Left colon (tissue), 2 donors: ENCODE data around the gene CAPZA2. TPM values are rescaled to one million over a fixed set of nuclear protein-coding genes. Genes with fewer than 3 reads are reported as not detected.
"Not testable (repeated sequence)": the region's sequence is repeated elsewhere in the genome, so short reads cannot be mapped to it uniquely, and the experiment has no call there.

ENCODE experiments used
- ATAC-seq: fragments of 200-7000 bp; cut with Tn5 transposase; one replicate; pipeline ENCODE4 v1.9.1; 2020; ENCODE audit warnings: mild to moderate bottlenecking, moderate library complexity
- DNase-seq, 2 donors: peaks; one replicate each; pipeline ENCODE4 v3.0.0-alpha.2; 2020
- intact Hi-C, 2 donors: fragments of 100-400 bp; cut with DNase I in 1 of 2; cut with micrococcal nuclease in 1 of 2; formaldehyde crosslinking; loops; one replicate each; pipeline versions ENCODE4 v1.11.2 to v1.14.0; 2022; cut with DNase I, micrococcal nuclease
- long read RNA-seq: library from polyadenylated mRNA; unstranded; transcript quantifications from one replicate; pipeline ENCODE4 v2.0.0, GENCODE V29; 2021
- total RNA-seq, 2 donors: library from RNA; stranded (reverse); fragmentation: NEBNext Ultra II Directional; extraction: Animal tissue kit (Norgen Biotek cat#: 25700); gene quantifications; one replicate each; pipeline ENCODE4 v1.2.1, GENCODE V29; 2021
- donor health status: DM: no; HTN: no; CAD: no.
- donor health status: DM: yes; HTN: yes; CAD: no.

CAPZA2 gene
- total RNA-seq, result 100 to 1,000 TPM; 209 to 291 TPM
- long read RNA-seq, full-length matches to known transcripts, result 468 of 494 reads
- long read RNA-seq, partial matches to known transcripts, result 7 of 494 reads
- long read RNA-seq, other reads (novel, unspliced or antisense), result 19 of 494 reads

DNA sequence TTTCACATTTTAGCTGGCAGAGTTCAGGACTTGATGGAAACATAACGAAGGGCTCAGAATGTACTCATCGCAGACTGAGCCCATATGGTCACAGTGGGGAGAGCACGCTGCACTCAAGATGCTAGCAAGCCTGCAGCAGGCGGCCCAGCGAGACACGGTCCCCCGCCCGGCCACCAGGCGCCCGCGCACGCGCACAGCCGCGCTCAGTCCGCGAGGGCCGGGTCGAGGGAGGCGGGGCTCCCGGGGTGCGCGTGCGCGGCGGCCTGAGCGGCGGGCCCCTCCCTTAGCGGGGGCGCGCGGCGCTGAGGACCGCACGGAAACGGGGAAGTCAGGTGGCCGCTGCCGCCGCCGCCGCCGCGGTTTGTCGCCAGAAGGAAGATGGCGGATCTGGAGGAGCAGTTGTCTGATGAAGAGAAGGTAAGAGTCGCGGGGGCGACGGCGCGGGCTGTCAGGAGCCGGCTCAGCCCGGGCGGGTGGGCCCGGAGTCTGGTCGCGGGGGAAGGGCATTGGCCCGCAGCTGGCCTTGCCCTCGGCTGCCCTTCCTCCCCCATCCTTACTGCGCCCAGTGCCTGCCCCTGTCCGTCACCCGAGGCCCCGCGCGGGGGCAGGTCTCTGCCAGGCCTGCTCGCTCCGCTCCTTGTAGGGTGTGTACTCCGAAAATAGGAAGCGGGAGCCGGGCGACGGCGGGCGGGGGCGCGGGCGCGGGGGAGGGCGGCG, at the start of gene CAPZA2:
CAPZA2 (plus strand) TSS at position 354 of the 717 bp plus-strand sequence; CDS start at position 379, 25 bp downstream.
- peak; percentile 97 for ATAC-seq
- intact Hi-C loops, result no loop called here
- DNase-seq, result peak; percentile 89 to 95

DNA sequence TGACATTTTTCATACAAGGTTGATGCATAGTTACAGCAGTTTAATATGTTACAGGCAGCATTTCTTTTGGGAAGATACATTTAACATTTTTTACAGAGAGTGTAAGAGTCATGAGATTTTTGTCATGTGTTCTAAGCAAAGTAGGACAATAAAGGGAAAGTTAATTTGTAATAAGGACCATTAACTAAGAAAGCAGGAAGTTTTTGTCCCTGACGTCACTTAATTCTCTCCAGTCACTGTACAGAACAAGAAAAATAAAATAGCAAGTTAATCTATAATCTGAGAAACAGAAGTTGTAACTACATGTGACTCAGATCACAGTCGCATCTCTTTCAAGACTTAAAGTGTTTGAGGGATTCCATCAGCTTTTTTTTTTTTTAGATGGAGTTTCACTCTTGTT, 49.5 kb upstream of the CAPZA2 start:
- ATAC-seq (peak; percentile 38), DNase-seq (no peak)
- intact Hi-C loops, result loop anchor here in 1 of 2 donors (10.0 kb wide), 1 partner anchor 638 kb away; no protein-coding TSS in a partner anchor

DNA sequence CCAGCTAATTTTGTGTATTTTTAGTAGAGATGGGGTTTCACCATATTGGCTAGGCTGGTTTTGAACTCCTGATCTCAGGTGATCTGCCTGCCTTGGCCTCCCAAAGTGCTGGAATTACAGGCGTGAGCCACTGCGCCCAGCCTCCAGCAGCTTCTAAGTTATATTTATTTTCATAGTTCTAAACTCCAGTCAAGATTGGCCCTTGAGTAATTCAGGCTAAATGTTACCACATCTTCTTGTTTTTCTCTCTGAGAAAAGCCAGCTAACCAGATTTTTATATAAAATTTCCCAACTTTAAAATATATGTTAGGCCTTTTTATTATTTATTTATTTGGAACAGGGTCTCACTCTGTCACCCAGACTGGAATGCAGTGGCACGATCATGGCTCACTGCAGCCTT, 49.0 kb upstream of the CAPZA2 start:
- ATAC-seq, DNase-seq: not testable (repeated sequence)
- intact Hi-C loops, result loop anchor here in 1 of 2 donors (10.0 kb wide), 1 partner anchor 639 kb away; no protein-coding TSS in a partner anchor

DNA sequence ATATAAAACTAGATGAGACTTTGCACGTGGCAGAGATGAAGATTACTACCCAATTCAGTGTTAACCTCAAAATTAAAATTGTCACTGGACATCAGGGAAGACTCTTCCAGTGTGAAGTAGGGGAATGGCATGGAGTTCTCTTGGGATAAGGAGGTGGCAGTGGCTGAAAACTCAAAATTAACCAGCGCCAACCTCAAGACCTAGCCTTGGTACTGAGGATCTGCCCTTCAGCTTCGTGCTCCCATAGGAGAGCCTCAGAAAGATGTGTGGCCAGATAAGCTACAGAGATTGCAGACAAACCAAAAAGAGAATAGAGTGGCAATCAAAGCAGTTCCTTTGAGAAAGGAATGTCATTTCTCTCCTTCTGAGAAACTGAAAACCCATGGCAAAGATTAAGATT, 47.3 kb upstream of the CAPZA2 start:
- no peak for ATAC-seq
- intact Hi-C loops, result loop anchor here in 1 of 2 donors (10.0 kb wide), 1 partner anchor 640 kb away; no protein-coding TSS in a partner anchor

DNA sequence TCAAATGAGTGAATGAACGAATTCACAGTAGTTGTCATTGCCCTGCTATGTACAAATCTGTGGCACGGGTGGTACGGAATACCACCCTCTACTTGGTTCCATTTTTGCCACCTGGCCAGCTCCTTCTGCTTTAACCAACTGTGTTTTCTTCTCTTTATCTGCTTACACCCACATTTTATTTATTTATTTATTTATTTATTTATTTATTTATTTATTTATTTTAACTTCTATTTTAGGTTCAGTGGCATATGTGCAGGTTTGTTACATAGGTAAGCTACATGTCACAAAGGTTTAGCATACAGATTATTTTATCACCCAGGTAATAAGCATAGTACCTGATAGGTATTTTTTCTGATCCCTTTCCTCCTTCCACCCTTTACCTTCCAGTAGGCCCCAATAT, 42.2 kb upstream of the CAPZA2 start:
- intact Hi-C loops, result no loop called here
- no peak for DNase-seq
- ATAC-seq, result no peak

More for the DNA sequence above, 47.3 kb upstream of the CAPZA2 start:
- no peak for DNase-seq

DNA sequence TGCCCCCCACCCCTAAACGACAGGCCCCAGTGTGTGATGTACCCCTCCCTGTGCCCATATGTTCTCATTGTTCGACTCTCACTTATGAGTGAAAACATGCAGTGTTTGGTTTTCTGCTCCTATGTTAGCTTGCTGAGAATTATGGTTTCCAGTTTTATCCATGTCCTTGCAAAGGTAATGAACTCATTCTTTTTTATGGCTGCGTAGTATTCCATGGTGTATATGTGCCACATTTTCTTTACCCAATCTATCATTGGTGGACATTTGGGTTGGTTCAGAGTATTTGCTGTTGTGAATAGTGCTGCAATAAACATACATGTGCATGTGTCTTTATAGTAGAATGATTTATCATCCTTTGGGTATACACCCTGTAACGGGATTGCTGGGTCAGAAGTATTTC, 40.7 kb upstream of the CAPZA2 start:
- DNase-seq, ATAC-seq, intact Hi-C loops: not testable (repeated sequence)

DNA sequence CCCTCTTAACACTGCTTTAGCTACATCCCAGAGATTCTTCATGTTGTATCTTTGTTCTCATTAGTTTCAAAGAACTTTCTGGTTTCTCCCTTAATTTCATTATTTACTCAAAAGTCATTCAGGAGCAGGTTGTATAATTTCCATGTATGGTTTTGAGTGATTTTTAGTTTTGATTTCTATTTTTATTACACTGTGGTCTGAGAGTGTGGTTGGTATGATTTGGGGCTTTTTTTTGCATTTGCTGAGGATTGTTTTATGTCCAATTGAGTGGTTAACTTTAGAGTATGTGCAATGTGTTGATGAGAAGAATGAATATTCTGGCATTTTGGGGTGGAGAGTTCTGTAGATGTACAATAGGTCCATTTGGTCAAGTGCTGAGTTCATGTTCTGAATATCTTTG, 37.9 kb upstream of the CAPZA2 start:
- no peak for ATAC-seq
- intact Hi-C loops, result no loop called here
- no peak for DNase-seq

DNA sequence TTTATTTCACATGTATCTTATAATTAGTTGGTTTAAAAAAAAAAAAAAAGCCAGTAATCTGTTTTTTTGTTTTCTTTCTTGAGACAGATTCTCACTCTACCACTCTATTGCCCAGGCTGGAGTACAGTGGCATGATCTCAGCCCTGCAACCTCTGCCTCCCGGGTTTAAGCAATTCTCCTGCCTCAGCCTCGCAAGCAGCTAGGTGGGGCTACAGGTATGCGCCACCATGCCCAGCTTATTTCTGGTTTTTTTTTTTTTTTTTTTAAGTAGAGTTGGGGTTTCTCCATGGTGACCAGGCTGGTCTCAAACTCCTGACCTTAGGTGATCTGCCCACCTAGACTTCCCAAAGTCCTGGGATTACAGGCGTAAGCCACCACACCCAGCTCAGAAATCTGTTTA, 34.1 kb upstream of the CAPZA2 start:
- DNase-seq (no peak), ATAC-seq (no peak)
- intact Hi-C loops, result no loop called here

DNA sequence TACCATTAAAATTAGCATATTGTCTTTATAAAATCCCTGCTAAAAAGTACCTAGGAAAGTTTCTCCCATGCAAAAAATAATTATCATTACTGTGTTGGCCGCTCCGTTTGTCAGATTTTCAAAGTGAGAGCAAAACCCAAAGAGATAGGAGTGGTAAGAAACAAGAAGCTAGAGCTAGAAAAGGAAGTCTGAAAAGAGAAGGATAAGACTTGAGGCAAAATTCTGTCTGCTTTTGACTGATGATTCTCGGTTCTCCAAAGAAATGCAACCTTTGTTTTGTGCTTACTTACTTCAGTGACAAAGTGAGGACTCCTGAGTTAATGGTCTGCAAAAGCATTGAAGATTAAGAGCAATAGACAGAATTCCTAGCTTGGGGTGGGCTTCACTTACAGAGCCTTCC, 33.3 kb upstream of the CAPZA2 start:
- no peak for ATAC-seq
- no peak for DNase-seq
- intact Hi-C loops, result no loop called here

DNA sequence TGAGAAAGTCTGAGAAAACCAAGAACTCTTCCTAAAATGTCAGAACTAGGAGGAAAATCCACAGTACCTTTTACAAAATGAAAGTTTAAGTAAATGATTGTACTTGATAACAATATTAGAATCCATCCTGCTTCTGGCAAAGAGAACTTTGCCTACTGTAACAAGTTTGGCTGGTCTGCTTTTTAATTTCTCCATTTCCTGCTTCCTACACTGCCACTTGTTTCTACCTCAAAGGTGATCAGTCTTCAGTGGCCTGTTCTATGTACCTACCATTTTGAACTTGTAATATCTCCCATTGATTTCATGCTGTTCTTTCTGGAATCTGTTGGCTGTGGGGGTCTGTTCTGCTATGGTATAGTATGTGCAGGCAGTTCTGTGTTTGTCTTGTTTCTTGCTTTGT, 32.9 kb upstream of the CAPZA2 start:
- no peak for DNase-seq
- ATAC-seq, result peak; percentile 78
- intact Hi-C loops, result no loop called here

DNA sequence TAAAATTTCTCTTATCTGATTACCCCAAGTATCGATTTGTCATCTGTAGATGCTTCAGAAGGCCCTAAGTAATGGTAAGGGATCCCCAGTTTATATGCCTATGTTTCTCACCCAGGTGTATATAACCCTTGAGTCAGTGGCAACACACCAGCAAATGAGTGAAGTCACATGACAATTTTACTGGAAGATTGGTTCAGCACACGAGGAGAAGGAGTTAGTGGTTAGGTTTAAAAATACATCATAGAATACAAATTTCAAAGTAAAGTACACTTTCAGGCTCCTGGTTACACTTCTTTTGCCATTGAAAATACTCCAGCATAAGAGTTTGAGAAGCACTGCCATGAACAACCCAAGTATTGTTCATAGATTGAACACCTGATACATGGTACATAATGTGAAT, 29.7 kb upstream of the CAPZA2 start:
- ATAC-seq, result no peak
- DNase-seq, result no peak
- intact Hi-C loops, result no loop called here

DNA sequence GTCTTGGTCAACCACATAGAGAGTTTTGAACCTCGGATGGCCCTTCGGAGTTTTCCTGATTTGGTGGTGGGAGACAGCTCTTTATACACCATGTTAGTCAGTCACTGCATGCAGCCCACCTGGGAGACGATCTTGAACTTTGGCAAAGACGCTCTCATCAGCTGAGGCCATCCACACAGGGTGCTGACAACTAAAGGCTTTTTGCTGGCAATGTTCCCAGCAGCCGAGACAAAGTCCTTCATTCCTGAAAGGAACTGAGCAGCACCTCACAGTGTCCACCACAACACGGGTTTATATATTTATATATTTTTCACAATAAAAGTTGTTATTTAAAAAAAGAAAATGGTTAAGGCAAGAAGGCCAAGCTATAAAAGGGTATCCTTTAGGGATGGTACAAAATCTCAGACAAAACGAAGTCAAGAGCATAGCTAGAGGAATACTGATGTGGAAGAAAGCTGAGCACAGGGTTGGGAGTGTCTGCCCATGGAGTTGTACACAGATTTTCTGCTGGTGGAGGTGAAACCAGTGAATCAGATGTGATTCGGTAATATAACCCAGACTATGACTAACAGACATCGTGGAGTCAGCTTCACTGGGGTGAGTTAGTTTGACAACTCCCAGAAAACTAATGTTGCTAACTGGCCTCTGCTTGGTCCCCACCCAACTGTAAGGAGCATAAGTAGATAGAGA, 27.4 kb upstream of the CAPZA2 start:
- ATAC-seq (peak; percentile 88), DNase-seq (peak; percentile 44 to 75)
- intact Hi-C loops, result no loop called here

DNA sequence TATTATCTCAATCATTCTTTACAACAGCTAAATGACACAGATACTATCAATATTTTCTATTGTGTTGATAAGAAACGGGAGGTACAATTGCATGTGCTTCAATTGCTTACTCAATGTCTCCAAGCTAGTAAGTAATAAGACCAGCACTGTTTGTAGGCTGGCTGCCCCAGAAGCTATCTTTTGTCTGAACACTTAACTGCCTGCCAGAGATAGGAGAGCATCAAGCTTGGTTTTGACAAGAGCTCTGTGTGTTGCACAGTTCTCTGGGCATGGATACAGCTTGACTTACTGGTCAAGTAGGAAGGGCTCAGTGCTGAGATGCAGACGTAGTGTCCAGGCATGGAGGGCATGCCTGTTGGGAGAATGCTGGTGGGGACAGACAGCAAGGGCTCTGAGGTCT, 26.3 kb upstream of the CAPZA2 start:
- no peak for ATAC-seq
- no peak for DNase-seq
- intact Hi-C loops, result no loop called here

DNA sequence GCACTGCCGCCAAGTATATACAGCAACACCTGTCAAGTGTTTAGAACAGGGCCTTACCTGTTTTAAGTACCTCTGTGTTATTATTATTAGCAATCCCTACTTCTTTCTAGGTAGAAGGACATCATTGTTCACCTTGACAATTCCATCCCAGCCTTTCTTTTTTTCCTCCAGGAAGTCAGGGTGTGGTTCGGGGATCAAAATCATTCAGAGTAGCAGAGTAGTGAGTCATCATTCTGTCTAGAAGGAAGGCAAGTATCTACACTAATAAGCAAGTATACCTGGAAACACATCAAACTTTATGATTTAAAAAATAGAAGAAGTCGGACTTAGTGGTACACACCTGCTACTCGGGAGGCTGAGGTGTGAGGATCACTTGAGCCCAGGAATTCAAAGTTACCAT, 25.5 kb upstream of the CAPZA2 start:
- peak; percentile 67 for ATAC-seq
- no peak for DNase-seq
- intact Hi-C loops, result no loop called here

DNA sequence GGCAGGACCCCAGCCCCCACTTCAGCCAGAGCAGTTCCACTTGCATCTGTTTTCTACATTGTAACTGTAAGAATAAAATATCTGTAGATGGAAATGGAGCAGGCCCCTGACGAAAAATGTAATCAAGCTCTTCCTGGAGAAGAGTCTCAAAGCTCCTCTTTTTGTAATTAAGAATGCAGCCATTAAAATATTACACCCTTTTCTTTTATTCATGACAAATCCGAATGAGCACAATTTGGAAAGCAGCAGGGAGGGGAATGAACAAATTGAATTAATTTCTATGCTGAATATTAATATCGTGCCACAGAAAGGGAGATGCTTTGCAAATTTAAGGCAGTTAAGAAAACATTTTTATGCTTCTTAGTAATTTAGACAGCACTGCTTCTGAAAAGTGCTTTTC, 24.8 kb upstream of the CAPZA2 start:
- ATAC-seq (no peak), DNase-seq (no peak)
- intact Hi-C loops, result no loop called here

DNA sequence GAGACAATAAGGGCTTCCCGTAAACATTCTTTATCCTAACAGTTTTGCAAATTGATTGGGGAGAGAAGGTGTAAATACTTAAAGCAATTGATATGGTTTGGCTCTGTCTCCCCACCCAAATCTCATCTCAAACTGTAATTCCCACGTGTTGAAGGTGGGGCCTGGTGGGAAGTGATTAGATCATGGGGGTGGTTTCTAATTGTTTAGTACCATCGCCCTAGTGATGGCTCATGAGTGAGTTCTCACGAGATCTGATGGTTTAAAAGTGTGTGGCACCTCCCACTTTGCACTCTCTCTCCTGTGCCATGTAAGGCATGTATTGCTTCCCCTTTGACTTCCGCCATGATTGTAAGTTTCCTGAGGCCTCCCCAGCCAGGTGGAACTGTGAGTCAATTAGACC, 22.1 kb upstream of the CAPZA2 start:
- DNase-seq, result no peak
- ATAC-seq, result no peak
- intact Hi-C loops, result no loop called here

DNA sequence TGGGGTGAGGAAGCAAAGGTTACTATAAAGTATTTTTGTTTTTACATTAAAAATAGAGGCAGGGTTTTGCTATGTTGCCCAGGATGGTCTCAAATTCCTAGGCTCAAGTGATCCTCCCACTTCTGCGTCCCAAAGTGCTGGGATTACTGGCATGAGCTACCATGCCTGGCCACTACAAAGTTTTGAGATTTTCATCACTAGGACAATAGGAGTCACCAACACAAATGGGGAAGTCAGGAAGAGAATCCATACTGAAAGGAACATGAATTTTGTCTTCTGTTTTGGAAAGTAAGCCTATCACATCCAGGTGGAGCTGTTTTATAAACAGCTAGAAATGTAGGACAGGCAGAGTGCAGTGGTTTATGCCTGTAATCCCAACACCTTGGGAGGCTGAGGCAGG, 20.0 kb upstream of the CAPZA2 start:
- ATAC-seq (no peak), DNase-seq (no peak)
- intact Hi-C loops, result no loop called here

DNA sequence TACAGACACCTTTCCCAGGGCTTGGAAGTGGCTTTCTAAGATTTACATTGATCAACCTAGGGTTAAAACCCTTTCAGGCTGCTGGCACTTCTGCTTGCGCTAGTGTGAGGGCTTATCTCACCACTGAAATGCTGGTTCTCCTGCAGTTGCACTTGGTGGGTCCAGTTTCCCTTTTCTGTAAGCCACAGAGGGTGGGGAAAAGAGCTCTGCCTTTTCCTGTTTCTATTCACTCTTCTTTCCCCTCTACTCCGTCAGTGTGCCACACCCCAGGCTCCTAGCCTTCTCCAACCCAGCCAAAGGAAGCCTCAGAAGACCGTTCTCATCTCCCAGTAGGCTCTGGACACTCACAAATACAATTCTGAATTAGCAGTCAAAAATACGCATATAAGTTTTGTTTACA, 19.0 kb upstream of the CAPZA2 start:
- intact Hi-C loops, result no loop called here
- no peak for ATAC-seq
- DNase-seq, result no peak

DNA sequence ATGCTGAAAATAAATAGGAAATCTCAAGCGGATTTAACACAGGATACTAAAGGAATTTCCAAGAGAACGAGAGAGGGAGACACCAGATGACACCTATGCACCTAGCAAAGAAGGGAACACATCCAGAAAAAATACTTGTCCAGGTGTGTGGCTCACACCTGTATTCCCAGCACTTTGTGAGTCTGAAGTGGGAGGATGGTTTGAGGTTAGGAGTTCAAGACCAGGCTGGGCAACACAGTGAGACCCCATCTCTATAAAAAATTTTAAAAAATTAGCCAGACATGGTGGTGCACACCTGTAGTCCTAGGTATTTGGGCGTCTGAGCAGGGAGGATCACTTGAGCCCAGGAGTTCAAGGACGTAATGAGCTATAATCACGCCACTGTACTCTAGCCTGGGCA, 11.2 kb upstream of the CAPZA2 start:
- ATAC-seq (no peak), DNase-seq (no peak)
- intact Hi-C loops, result no loop called here

DNA sequence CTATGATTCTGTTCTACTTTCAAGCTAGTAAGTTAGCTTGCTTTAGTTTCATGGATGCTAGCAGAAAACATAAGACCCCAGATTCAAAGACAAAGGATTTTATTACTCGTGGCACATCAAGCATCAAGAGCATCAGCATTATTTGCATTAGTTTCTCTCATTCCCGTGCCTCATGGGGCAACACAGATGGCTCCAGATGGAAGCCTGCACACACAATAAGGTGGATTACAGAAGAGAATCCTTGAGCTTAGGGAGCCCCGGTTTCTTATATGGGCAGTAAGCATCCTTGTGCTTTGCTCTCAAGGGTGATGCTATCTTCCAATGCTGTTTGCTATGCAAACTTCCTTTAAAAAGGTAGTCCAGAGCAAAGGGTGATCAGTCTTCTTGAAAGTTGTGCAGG, 10.7 kb upstream of the CAPZA2 start:
- DNase-seq (no peak), ATAC-seq (no peak)
- intact Hi-C loops, result no loop called here
